H9 (cell line): ENCODE measurements around the gene SS18L1. TPM values are rescaled to one million over a fixed set of nuclear protein-coding genes. Genes with fewer than 3 reads are reported as not detected.

Source experiments
- DNase-seq: peaks from one replicate; pipeline ENCODE4 v3.0.0-alpha.2; 2017
- H2AFZ ChIP-seq: one replicate; pipeline ENCODE4 v1.6.1; 2013; ENCODE audit warnings: mild to moderate bottlenecking, low read length, control low read depth, moderate library complexity
- H2AK5ac ChIP-seq: 2 replicates; pipeline ENCODE4 v1.6.1; 2013; ENCODE audit warnings: low read length, control low read depth, mixed read lengths; ENCODE audit not compliant: insufficient read length
- H2BK120ac ChIP-seq: one replicate; pipeline ENCODE4 v1.6.1; 2013; ENCODE audit warnings: low read depth, mild to moderate bottlenecking, low read length, control low read depth, inconsistent platforms; ENCODE audit not compliant: poor library complexity, severe bottlenecking
- H2BK12ac ChIP-seq: 2 replicates; pipeline ENCODE4 v1.6.1; 2013; ENCODE audit warnings: low read length, control low read depth, mixed read lengths, low read depth; ENCODE audit not compliant: insufficient read length
- H2BK15ac ChIP-seq: 2 replicates; pipeline ENCODE4 v1.6.1; 2013; ENCODE audit warnings: low read depth, low read length, control low read depth
- H2BK20ac ChIP-seq: one replicate; pipeline ENCODE4 v1.6.1; 2013; ENCODE audit warnings: low read depth, mild to moderate bottlenecking, low read length, control low read depth, inconsistent platforms; ENCODE audit not compliant: poor library complexity, severe bottlenecking
- H2BK5ac ChIP-seq: 2 replicates; pipeline ENCODE4 v1.6.1; 2013; ENCODE audit warnings: low read length, control low read depth, mixed read lengths; ENCODE audit not compliant: insufficient read length
- H3K14ac ChIP-seq: 2 replicates; pipeline ENCODE4 v1.6.1; 2013; ENCODE audit warnings: low read length, control low read depth; ENCODE audit not compliant: insufficient read depth
- H3K18ac ChIP-seq: 2 replicates; pipeline ENCODE4 v1.6.1; 2013; ENCODE audit warnings: low read depth, mild to moderate bottlenecking, mixed read lengths, low read length, control low read depth; ENCODE audit not compliant: insufficient read length
- H3K23ac ChIP-seq: 2 replicates; pipeline ENCODE4 v1.6.1; 2013; ENCODE audit warnings: low read length, control low read depth, mixed read lengths, low read depth; ENCODE audit not compliant: insufficient read length
- H3K23me2 ChIP-seq: 2 replicates; pipeline ENCODE4 v1.6.1; 2013; ENCODE audit warnings: low read depth, mild to moderate bottlenecking, mixed read lengths, low read length, control low read depth; ENCODE audit not compliant: insufficient read length, poor library complexity, severe bottlenecking
- H3K27ac ChIP-seq: 2 replicates; pipeline ENCODE4 v1.5.1; 2013; ENCODE audit warnings: low read length, control low read depth, mixed read lengths, low read depth; ENCODE audit not compliant: insufficient read length
- H3K27me3 ChIP-seq: 2 replicates; pipeline ENCODE4 v1.6.1; 2013; ENCODE audit warnings: low read length, control low read depth, inconsistent platforms; ENCODE audit not compliant: insufficient read depth
- H3K4ac ChIP-seq: 2 replicates; pipeline ENCODE4 v1.6.1; 2013; ENCODE audit warnings: low read depth, mild to moderate bottlenecking, control low read depth, inconsistent platforms, low read length, moderate library complexity
- H3K4me1 ChIP-seq: 2 replicates; pipeline ENCODE4 v1.6.1; 2013; ENCODE audit warnings: low read length, control low read depth, inconsistent platforms; ENCODE audit not compliant: insufficient read depth
- H3K4me2 ChIP-seq: 2 replicates; pipeline ENCODE4 v1.6.1; 2013; ENCODE audit warnings: low read length, control low read depth, mixed read lengths; ENCODE audit not compliant: insufficient read length, insufficient read depth
- H3K56ac ChIP-seq: 2 replicates; pipeline ENCODE4 v1.6.1; 2013; ENCODE audit warnings: low read depth, mild to moderate bottlenecking, mixed read lengths, low read length, control low read depth; ENCODE audit not compliant: insufficient read length
- H3K79me1 ChIP-seq: 2 replicates; pipeline ENCODE4 v1.6.1; 2013; ENCODE audit warnings: low read depth, mild to moderate bottlenecking, moderate library complexity, low read length, control low read depth, inconsistent platforms; ENCODE audit not compliant: insufficient read depth, poor library complexity, severe bottlenecking
- H3K79me2 ChIP-seq: 2 replicates; pipeline ENCODE4 v1.6.1; 2013; ENCODE audit warnings: low read length, control low read depth, inconsistent platforms; ENCODE audit not compliant: insufficient read depth
- H3K9ac ChIP-seq: 2 replicates; pipeline ENCODE4 v1.6.1; 2013; ENCODE audit warnings: low read length, control low read depth, mixed read lengths; ENCODE audit not compliant: insufficient read length; ENCODE audit errors: extremely low read depth
- H3K9me3 ChIP-seq: one replicate; pipeline ENCODE4 v1.6.1; 2013; ENCODE audit warnings: low read depth, low read length, inconsistent platforms; ENCODE audit not compliant: control insufficient read depth
- H3T11ph ChIP-seq: one replicate; pipeline ENCODE4 v1.6.1; 2013; ENCODE audit warnings: mild to moderate bottlenecking, low read length, control low read depth, inconsistent platforms
- H4K20me1 ChIP-seq: one replicate; pipeline ENCODE4 v1.6.1; 2013; ENCODE audit not compliant: control insufficient read depth, insufficient read length, insufficient read depth
- H4K5ac ChIP-seq: 2 replicates; pipeline ENCODE4 v1.6.1; 2013; ENCODE audit warnings: low read depth, mild to moderate bottlenecking, mixed read lengths, low read length, control low read depth; ENCODE audit not compliant: insufficient read length
- H4K8ac ChIP-seq: replicated peaks from 2 replicates; pipeline ENCODE4 v1.6.1; 2013; ENCODE audit warnings: low read length, control low read depth, mixed read lengths, low read depth; ENCODE audit not compliant: insufficient read length
- H4K91ac ChIP-seq: 2 replicates; pipeline ENCODE4 v1.6.1; 2013; ENCODE audit warnings: low read depth, mild to moderate bottlenecking, moderate library complexity, mixed read lengths, low read length, control low read depth; ENCODE audit not compliant: insufficient read length
- H3K27ac Mint-ChIP-seq, 3 experiments: 2 replicates in 2 of 3; 3 replicates in 1 of 3; pipeline ENCODE4 v1.8.0; 2020 to 2021; ENCODE audit warnings: mixed read lengths in 3 of 3, mild to moderate bottlenecking in 1 of 3, moderate library complexity in 1 of 3
- H3K27me3 Mint-ChIP-seq: 2 replicates; pipeline ENCODE4 v1.8.0; 2021; ENCODE audit warnings: low read depth, mild to moderate bottlenecking, moderate library complexity, mixed read lengths
- H3K36me3 Mint-ChIP-seq, 3 experiments: 2 replicates in 2 of 3; 3 replicates in 1 of 3; pipeline ENCODE4 v1.8.0; 2020 to 2021; ENCODE audit warnings: low read depth in 3 of 3, mixed read lengths in 3 of 3; ENCODE audit not compliant: insufficient read depth in 1 of 3
- H3K4me1 Mint-ChIP-seq, 2 experiments: 2 replicates each; pipeline ENCODE4 v1.8.0; 2020; ENCODE audit warnings: mixed read lengths in 2 of 2
- H3K4me3 Mint-ChIP-seq, 2 experiments: 2 replicates in 1 of 2; 3 replicates in 1 of 2; pipeline ENCODE4 v1.8.0; 2020 to 2021; ENCODE audit warnings: mild to moderate bottlenecking in 2 of 2, mixed read lengths in 2 of 2, moderate library complexity in 1 of 2
- H3K9me3 Mint-ChIP-seq, 2 experiments: 2 replicates in 1 of 2; 3 replicates in 1 of 2; pipeline ENCODE4 v1.8.0; 2020; ENCODE audit warnings: mild to moderate bottlenecking in 2 of 2, mixed read lengths in 2 of 2, moderate library complexity in 1 of 2
- CTCF ChIP-seq: fragments of 200-600 bp; sonication (generic); conservative IDR thresholded peaks from 3 replicates; pipeline ENCODE4 v1.8.0; 2021; ENCODE audit warnings: antibody characterized with exemption, mild to moderate bottlenecking
- WGBS: extraction: QIAGEN DNeasy Blood & Tissue Kit; methylation state at CpG from one replicate; pipeline ENCODE4 v1.1.7; 2013; ENCODE audit warnings: missing lambda C conversion rate, low lambda C conversion rate, mixed read lengths; ENCODE audit not compliant: insufficient read length; ENCODE audit errors: extremely low coverage; 5-methylcytosine and 5-hydroxymethylcytosine counted together
- total RNA-seq: library from RNA; stranded (reverse); gene quantifications from 2 replicates; pipeline ENCODE4 v1.2.1, GENCODE V29; 2021

SS18L1 gene
- total RNA-seq, 1 experiment from 2014 or later, result 22.2 TPM

- no peaks in the 10 kb centered on the region for H3K4me1 ChIP-seq
- H3K9me3 ChIP-seq, result no peaks in the 10 kb centered on the region
- TF ChIP-seq CTCF, result no peak
- Mint-ChIP-seq H3K36me3 (peaks cover 2 to 8% (median 5%) of the 10 kb centered on the region in 3 experiments; a peak in 5 of 7 replicates), H3K4me1 (no peaks in the 10 kb centered on the region), H3K27me3 (no peaks in the 10 kb centered on the region), H3K4me3 (no peak overlapping the region), H3K27ac (no peak overlapping the region; a peak in 1 of 7 replicates), H3K9me3 (no peaks in the 10 kb centered on the region)
- no peak overlapping the region for H4K8ac ChIP-seq
- no peak overlapping the region for H3K18ac ChIP-seq
- H3K14ac ChIP-seq, result no peak overlapping the region
- H3K4ac ChIP-seq, result no peak overlapping the region
- H2BK120ac ChIP-seq, result no peak overlapping the region
- H4K20me1 ChIP-seq, result no peaks in the 10 kb centered on the region
- H3K4me2 ChIP-seq, result no peak overlapping the region
- no peaks in the 10 kb centered on the region for H3K27me3 ChIP-seq
- no peak overlapping the region for H2AK5ac ChIP-seq
- H4K91ac ChIP-seq, result no peak overlapping the region
- no peak overlapping the region for H3K23ac ChIP-seq
- H2BK12ac ChIP-seq, result no peak overlapping the region
- WGBS, result no CpG with 5 or more reads among the region's 10 CpGs
- no peaks in the 10 kb centered on the region; the same call in 1 of the 2 replicates for H3K79me2 ChIP-seq
- H2AFZ ChIP-seq, result no peak overlapping the region
- H4K5ac ChIP-seq, result no peak overlapping the region
- no peak overlapping the region for H2BK15ac ChIP-seq
- no peak overlapping the region for H3K56ac ChIP-seq
- no peak overlapping the region for H2BK5ac ChIP-seq
- H3T11ph ChIP-seq, result no peak overlapping the region
- DNase-seq, result no peak
- no peak overlapping the region for H2BK20ac ChIP-seq
- H3K27ac ChIP-seq, result no peak overlapping the region
- H3K79me1 ChIP-seq, result no peaks in the 10 kb centered on the region
- no peaks in the 10 kb centered on the region for H3K23me2 ChIP-seq
- H3K9ac ChIP-seq, result no peak overlapping the region
Measured at GRCh38 chr20:62192635-62193034, 49.1 kb downstream of the SS18L1 start.
